DND-41 (cell line): ENCODE results near the gene PON3.

Source experiments
- ATAC-seq: fragments of 200-7000 bp; cut with Tn5 transposase; 3 replicates; pipeline ENCODE4 v1.9.1; 2021; ENCODE audit warnings: low read depth; ENCODE audit not compliant: insufficient read depth
- DNase-seq: peaks from one replicate; pipeline ENCODE4 v3.0.0-alpha.2; 2020
- H2AFZ ChIP-seq: 2 replicates; pipeline ENCODE4 v1.6.0; 2012; ENCODE audit warnings: low read depth, low read length
- H3K27ac ChIP-seq: 2 replicates; pipeline ENCODE4 v1.5.1; 2012; ENCODE audit warnings: low read length, inconsistent platforms
- H3K27me3 ChIP-seq: fragments of 200-600 bp; sonication (generic); 2 replicates; pipeline ENCODE4 v1.6.0; 2012; ENCODE audit warnings: low read length, mild to moderate bottlenecking, inconsistent platforms; ENCODE audit not compliant: insufficient read depth, poor library complexity
- H3K36me3 ChIP-seq: 2 replicates; pipeline ENCODE4 v1.5.1; 2012; ENCODE audit warnings: low read length, inconsistent platforms; ENCODE audit not compliant: insufficient read depth
- H3K4me1 ChIP-seq: 2 replicates; pipeline ENCODE4 v1.5.1; 2012; ENCODE audit warnings: mild to moderate bottlenecking, low read length; ENCODE audit not compliant: insufficient read depth
- H3K4me2 ChIP-seq: 2 replicates; pipeline ENCODE4 v1.6.0; 2012; ENCODE audit warnings: mild to moderate bottlenecking, moderate library complexity, low read length, inconsistent platforms; ENCODE audit not compliant: insufficient read depth
- H3K4me3 ChIP-seq, 2 experiments: fragments of 200-600 bp in 1 of 2; shearing (Covaris generic) in 1 of 2; 2 replicates each; pipeline ENCODE4 v1.5.1; 2012 to 2016; ENCODE audit warnings: inconsistent platforms in 2 of 2, low read length in 2 of 2, mild to moderate bottlenecking in 2 of 2, low read depth in 1 of 2, moderate library complexity in 1 of 2
- H3K79me2 ChIP-seq: 2 replicates; pipeline ENCODE4 v1.6.0; 2012; ENCODE audit warnings: low read length, inconsistent platforms; ENCODE audit not compliant: insufficient read depth
- H3K9ac ChIP-seq: 2 replicates; pipeline ENCODE4 v1.6.0; 2012; ENCODE audit warnings: low read depth, mild to moderate bottlenecking, inconsistent platforms, low read length, moderate library complexity
- H3K9me3 ChIP-seq: 2 replicates; pipeline ENCODE4 v1.5.1; 2012; ENCODE audit warnings: low read length, moderate library complexity, mild to moderate bottlenecking, inconsistent platforms; ENCODE audit not compliant: insufficient read depth, severe bottlenecking
- H4K20me1 ChIP-seq: 2 replicates; pipeline ENCODE4 v1.6.0; 2012; ENCODE audit warnings: low read length; ENCODE audit not compliant: insufficient read depth
- EZH2 ChIP-seq: IDR thresholded peaks from 3 replicates; pipeline ENCODE4 v1.6.1; 2012; ENCODE audit warnings: borderline replicate concordance, low read depth, mild to moderate bottlenecking, moderate library complexity, low read length, inconsistent platforms; ENCODE audit not compliant: severe bottlenecking
- TF ChIP-seq, protein P1 (sequence below): IDR thresholded peaks from 2 replicates; pipeline ENCODE4 v1.5.1; 2012; ENCODE audit warnings: borderline replicate concordance, low read length, moderate library complexity, mild to moderate bottlenecking; ENCODE audit not compliant: poor library complexity, severe bottlenecking; ENCODE audit errors: extremely low read depth

Gene PON3

DNA sequence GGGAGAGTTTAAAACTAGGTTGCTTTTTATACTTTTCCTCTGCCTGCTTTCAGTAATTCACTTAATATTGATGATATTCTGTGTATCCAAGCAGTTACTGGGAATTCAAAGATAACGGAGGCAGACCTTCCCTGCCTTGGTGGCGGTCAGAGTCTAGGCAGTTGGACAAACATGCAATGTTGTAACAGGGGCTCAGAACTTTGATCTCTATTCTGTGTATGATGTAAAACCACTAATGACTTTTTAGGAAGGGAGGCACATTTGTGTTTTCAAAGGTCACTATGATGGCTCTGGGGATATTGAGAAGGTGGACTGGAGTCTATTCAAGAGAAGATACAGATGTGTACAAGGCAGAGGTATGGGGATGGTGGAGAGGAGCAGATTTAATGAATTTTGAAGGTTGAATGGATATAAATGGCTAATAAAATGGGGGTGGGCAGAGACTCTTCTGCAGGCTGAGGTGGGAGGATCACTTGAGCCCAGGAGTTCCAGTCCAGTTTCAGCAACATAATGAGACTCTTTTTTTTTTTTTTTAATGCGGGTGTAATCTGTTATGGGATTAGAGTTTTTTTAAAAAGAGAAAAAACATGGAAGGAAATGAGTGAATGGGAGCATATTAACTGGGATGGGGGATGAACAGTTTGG lies 44.3 kb upstream of the PON3 start:
- Histone ChIP-seq H3K4me2 (no peak overlapping the region), H2AFZ (no peak overlapping the region)

DNA sequence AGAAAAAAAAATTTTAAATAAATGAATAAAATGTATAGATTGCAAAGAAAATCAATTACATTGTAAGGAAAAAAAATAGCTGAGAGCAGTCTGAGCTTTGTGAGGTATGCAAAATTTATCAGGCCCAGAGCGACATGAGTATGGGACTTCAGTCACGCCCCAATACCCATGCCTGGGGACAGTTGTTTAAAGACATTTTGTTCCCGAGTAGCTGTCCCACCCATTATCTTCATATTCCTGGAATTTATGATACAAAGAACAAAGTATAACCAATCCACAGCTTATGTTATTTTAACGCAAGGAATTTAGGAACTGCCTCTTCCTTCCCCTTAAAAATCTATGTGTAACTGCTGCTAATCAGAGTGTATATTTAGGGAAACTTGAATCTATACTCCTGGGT lies 40.2 kb upstream of the PON3 start:
- TF ChIP-seq, protein P1, sequence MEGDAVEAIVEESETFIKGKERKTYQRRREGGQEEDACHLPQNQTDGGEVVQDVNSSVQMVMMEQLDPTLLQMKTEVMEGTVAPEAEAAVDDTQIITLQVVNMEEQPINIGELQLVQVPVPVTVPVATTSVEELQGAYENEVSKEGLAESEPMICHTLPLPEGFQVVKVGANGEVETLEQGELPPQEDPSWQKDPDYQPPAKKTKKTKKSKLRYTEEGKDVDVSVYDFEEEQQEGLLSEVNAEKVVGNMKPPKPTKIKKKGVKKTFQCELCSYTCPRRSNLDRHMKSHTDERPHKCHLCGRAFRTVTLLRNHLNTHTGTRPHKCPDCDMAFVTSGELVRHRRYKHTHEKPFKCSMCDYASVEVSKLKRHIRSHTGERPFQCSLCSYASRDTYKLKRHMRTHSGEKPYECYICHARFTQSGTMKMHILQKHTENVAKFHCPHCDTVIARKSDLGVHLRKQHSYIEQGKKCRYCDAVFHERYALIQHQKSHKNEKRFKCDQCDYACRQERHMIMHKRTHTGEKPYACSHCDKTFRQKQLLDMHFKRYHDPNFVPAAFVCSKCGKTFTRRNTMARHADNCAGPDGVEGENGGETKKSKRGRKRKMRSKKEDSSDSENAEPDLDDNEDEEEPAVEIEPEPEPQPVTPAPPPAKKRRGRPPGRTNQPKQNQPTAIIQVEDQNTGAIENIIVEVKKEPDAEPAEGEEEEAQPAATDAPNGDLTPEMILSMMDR = no peak
- no peak for TF ChIP-seq EZH2
- no peaks in the 10 kb centered on the region for H3K4me1 ChIP-seq
- no peaks in the 10 kb centered on the region for H3K36me3 ChIP-seq
- no peak overlapping the region for H2AFZ ChIP-seq
- no peak overlapping the region for H3K27ac ChIP-seq
- ATAC-seq = no peak
- H3K79me2 ChIP-seq = no peaks in the 10 kb centered on the region
- H3K4me3 ChIP-seq = no peak overlapping the region
- DNase-seq = no peak
- H3K4me2 ChIP-seq = no peak overlapping the region
- H3K9ac ChIP-seq = no peak overlapping the region
- no peaks in the 10 kb centered on the region for H3K27me3 ChIP-seq
- H3K9me3 ChIP-seq = no peaks in the 10 kb centered on the region
- no peaks in the 10 kb centered on the region for H4K20me1 ChIP-seq

More for the DNA sequence above, 44.3 kb upstream of the PON3 start:
- H3K9ac ChIP-seq = no peak overlapping the region
- H3K4me1 ChIP-seq = no peaks in the 10 kb centered on the region
- H4K20me1 ChIP-seq = no peaks in the 10 kb centered on the region
- no peaks in the 10 kb centered on the region for H3K27me3 ChIP-seq
- H3K4me3 ChIP-seq = no peak overlapping the region
- no peak overlapping the region for H3K27ac ChIP-seq
- H3K9me3 ChIP-seq = no peaks in the 10 kb centered on the region
- TF ChIP-seq, protein P1 = no peak
- no peak for TF ChIP-seq EZH2
- no peak for DNase-seq
- no peaks in the 10 kb centered on the region for H3K36me3 ChIP-seq
- ATAC-seq = no peak
- no peaks in the 10 kb centered on the region for H3K79me2 ChIP-seq

DNA sequence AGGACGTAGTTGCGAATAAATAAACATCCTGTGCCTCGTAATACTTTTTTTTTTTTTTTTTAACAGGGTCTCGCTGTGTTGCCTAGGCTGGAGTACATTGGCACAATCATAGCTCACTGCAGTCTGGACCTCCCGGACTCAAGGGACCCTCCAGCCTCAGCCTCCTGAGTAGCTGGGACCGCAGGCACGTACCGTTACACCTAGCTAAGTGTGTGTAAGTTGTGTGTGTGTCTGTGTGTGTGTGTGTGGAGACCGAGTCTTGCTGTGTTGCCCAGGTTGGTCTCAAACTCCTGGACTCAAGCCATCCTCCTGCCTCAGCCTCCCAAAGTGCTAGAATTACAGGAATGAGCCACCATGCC lies 39.2 kb upstream of the PON3 start:
- Histone ChIP-seq H3K9ac (no peak overlapping the region), H3K27ac (no peak overlapping the region), H3K27me3 (no peaks in the 10 kb centered on the region), H3K79me2 (no peaks in the 10 kb centered on the region), H3K4me2 (no peak overlapping the region), H4K20me1 (no peaks in the 10 kb centered on the region), H2AFZ (no peak overlapping the region), H3K4me1 (no peaks in the 10 kb centered on the region), H3K4me3 (no peak overlapping the region), H3K9me3 (no peaks in the 10 kb centered on the region), H3K36me3 (no peaks in the 10 kb centered on the region)
- no peak for TF ChIP-seq EZH2
- TF ChIP-seq, protein P1 = no peak
- DNase-seq (no peak), ATAC-seq (no peak)
